HG03460 (cell line): ENCODE measurements around the gene CCDC187.

ENCODE experiments used
- ATAC-seq: cut with Tn5 transposase; IDR thresholded peaks from one replicate; pipeline ENCODE4 v1.9.1; 2021; ENCODE audit not compliant: unreplicated experiment

The CCDC187 gene

DNA sequence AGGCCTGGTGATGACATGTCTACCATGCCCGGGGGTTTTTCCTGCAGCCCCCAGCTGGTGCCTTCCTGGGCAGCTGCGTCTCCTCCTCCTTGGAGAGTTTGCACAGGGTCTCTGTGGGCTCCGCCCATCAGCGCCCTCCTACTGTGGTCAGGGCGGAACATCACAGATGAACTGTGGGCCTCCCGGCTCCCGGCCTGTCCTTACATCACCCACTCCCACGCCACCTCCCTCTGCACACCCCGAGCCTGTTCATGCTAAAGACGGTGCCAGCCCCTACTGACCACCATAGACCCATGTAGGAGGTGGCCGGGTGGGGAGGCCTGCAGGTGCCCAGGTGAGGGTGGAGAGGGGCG lies 36.0 kb upstream of the CCDC187 start:
- no peak for ATAC-seq

- ATAC-seq = no peak
These were observed 35.5 kb upstream of the CCDC187 start for GRCh38 chr9:136339173-136339957.

GRCh38 chr9:136338511-136338910 lies 34.6 kb upstream of the CCDC187 start:
- no peak for ATAC-seq

DNA sequence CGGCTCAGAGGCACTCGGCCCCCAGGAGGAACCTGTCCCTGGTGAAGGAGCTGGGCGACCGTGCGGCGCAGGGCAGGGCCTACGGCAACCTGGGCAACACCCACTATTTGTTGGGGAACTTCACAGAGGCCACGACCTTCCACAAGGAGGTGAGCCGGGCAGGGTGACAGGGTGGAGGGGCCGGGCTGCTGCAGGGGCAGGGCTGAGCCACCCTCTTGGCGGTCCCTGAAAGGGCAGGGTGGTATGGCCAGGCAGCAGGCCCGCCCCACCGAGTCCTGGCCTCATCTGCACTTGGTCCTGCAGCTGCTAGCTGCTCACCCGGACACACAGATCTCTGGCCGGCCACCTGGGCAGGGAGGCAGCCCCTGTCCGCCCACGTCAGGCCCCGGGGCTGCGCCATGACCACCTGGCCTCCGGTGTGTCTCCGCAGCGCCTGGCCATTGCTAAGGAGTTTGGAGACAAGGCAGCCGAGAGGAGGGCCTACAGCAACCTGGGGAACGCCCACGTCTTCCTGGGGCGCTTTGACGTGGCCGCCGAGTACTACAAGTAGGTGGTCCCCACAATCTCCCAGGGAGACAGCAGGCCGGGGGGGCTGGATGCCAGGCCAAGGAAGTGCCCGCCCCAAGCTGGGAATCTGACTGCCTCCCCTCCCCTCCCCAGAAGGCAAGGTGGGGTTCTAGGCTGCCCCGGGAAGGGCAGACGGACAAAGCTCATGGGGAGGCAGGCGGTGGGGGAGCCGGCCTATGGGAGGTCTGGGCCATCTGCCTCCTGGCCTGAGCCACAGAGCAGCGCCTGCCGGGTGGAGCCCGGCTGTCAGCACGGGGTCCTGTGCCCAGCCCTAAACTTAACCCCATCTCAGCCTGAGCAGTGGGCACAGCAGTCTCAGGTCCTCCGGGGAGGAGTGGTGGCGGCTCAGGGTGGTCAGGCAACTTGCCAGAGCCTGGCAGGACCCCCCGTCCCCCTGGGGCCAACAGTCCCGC lies 33.8 kb upstream of the CCDC187 start:
- ATAC-seq = no peak

GRCh38 chr9:136336881-136337280 lies 33.0 kb upstream of the CCDC187 start:
- no peak for ATAC-seq

DNA sequence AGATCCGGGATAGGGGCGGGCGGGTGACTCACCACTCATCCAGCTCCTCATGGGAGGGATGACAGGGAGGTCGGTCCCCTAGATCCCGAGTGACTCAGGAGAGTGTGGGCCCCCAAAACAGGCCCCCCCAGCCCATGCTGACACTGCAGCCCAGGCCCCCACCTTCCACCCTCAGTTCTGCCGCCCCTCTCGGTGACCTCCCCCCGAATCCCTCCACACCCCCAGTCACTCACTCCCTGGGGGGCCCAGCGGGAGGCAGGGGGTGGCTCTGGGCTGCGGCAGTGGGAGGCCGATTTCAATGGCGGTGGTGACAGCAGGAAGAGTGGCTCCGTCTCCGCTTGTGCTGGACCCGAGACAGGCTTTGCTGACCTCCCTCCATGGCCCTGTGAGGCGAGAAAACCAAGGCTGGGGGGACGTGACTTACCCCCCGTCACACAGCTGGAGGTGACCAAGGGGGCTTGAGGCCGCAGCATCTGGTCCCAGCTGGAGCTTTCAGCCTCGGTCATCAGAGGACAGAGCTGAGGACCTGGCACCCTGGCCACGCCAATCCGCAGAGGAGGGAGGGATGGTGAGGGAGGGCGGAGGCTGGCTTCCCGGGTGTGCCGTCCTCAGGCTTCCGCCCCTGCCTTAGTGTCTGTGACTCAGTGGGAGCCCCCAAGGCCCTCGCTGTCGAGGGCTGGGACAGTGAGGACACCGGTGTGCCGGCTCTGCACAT lies 32.4 kb upstream of the CCDC187 start:
- no peak for ATAC-seq

GRCh38 chr9:136335296-136336155 lies 31.6 kb upstream of the CCDC187 start:
- no peak for ATAC-seq

DNA sequence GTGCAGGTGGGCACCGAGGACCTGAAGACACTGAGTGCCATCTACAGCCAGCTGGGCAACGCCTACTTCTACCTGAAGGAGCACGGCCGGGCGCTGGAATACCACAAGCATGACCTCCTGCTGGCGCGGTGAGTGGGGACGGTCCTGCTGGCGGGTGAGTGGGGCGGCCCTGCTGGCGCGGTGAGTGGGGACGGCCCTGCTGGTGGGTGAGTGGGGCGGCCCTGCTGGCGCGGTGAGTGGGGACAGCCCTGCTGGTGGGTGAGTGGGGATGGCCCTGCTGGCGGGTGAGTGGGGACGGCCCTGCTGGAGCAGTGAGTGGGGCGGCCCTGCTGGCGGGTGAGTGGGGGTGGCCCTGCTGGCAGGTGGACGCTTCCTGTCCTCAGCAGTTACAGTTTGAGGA lies 30.6 kb upstream of the CCDC187 start:
- ATAC-seq = no peak

- no peak for ATAC-seq
These were observed 29.6 kb upstream of the CCDC187 start for GRCh38 chr9:136333486-136333885.

DNA sequence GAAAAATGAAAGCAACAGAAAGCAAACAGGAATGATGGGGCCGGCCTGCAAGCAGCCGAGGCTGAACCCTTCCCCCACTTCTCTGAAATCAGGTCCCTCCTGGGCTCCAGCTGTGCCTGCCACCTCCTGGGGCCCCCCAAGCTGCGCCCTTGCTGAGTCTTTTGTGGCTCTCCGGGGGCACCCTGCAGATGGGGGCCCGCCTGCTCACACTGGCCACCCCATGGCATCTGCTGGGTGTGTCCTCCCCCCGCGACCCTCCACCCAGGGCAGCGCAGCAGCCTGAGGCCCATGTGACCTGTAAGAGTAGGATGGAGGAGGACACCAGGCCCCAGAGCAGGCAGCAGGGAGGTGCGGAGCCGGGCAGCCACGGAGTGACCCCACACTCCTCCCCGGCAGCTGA lies 29.2 kb upstream of the CCDC187 start:
- ATAC-seq = no peak

DNA sequence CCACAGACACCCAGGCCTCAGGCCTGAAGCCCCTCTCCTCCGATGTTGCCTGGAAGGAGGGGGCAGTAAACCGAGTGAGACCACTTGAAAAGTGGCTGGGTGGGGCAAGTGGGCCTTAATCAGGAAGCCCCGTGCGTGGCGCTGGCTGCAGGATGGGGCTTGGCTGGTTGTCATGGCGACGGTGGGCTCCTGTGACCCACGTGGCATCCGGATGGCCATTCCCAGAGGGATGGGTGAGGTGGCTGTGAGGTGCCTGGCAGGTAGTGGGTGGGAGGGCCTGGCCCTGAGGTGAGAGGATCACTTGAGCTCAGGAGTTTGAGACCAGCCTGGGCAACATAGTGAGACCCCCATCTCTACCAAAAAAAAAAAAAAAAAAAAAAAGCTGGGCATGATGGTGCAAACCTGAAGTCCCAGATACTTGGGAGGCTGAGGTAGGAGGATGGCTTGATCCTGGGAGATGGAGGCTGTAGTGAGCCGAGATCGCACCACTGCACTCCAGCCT lies 28.6 kb upstream of the CCDC187 start:
- no peak for ATAC-seq

DNA sequence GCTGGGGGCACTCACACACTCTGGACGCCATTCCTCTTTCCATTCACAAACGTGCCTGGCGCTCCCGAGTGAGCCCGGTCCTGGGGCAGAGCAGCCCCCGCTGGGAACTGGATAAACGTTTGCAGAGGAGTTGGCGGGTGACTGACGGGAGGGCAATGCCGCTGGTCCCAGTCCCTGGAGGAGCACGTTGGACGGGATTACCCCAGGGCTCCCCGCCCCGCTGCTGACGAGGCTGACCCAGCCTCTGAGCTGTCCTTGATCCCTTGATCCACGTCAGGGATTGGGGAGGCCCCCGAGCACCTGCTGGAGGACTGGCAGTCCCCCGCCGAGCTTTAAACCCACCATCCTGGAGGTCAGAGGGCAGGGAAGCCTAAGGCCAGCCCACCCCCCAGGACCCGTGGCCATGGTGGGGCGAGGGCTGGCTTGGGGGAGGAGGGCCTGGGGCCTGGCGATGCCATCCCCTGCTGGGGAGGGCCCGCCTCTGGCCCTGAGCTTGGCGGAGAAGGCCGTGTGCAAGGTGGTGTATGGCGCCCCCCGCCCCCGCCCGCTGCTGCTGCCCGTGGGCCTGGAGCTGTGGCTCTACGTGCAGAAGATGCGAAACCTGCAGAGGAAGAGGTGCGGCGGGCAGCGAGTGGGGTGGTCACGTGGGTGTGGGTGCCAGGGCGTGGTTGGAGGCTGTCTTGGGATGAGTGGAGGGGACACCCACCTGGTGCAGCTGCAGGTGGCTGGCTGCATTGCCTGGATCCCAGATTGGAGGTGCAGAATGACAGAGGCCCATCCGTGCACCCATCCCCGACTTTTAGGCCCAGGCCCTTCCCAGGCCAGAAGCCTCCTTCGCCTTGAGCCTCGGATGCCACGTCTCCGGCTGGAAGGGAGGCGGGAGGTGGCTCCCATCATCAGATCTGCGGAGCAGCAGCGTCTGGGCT lies 27.9 kb upstream of the CCDC187 start:
- no peak for ATAC-seq

DNA sequence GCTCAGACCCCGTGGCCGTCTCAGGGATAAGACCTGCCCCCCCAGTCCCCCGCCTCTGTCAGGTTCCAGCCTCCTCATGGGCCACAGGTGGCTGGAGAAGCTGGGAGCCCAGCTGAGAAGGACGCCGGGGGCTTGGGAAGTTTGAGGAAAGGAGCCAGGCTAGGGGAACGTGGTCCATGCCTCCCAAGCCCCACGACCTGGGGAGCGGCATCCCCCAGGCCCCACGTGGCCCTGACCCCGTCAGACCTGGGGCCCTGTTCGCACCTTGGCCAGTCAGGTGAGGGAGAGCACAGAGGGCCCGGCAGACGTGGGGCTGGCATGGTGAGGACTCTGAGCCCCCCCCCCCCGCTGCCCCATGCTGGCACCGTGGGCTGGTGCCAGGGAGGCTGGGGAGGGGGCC lies 27.1 kb upstream of the CCDC187 start:
- no peak for ATAC-seq

- no peak for ATAC-seq
These were observed 26.6 kb upstream of the CCDC187 start for GRCh38 chr9:136330406-136330990.

- ATAC-seq = no peak
These were observed 25.9 kb upstream of the CCDC187 start for GRCh38 chr9:136329636-136330405.

DNA sequence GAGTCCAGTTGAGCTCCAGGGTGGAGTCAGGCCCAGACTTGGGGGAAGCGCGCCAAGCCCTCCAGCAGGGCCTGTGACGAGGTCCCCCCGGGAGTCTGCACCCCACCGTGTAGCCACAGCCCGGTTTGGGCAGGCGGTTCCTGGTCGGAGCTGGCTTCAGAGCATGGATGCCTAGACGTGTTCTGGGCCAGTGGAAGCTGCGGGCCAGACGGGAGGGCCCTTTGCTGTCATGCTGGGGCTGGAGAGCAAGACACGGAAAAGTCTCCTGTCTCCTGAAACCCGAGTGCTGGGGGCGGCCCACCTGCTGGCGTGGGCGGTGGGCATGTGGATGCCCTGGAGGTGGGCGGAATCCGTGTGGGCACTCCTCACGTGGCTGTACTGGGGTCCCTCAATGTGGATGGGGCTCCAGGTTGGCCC lies 25.3 kb upstream of the CCDC187 start:
- no peak for ATAC-seq

DNA sequence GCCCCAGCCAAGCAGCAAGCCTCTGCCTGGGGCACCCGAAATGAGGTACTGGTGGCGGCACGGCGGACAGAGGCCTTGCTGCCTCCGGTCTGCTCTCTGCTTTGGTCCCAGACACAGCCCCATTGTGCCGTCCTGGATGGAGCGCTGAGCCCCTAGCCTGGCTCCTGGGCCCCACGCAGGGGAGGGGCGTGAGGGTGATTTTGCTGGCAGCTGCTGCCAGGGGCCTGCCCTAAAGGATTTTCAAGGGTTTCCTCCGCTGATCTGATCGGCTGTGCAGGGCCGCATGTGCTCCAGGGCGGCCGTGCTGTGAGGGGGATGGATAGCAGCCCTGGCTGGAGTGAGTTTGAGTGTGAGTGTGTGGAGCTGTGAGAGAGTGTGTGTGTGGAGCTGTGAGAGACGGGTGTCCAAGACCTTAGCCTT lies 24.7 kb upstream of the CCDC187 start:
- ATAC-seq = no peak

DNA sequence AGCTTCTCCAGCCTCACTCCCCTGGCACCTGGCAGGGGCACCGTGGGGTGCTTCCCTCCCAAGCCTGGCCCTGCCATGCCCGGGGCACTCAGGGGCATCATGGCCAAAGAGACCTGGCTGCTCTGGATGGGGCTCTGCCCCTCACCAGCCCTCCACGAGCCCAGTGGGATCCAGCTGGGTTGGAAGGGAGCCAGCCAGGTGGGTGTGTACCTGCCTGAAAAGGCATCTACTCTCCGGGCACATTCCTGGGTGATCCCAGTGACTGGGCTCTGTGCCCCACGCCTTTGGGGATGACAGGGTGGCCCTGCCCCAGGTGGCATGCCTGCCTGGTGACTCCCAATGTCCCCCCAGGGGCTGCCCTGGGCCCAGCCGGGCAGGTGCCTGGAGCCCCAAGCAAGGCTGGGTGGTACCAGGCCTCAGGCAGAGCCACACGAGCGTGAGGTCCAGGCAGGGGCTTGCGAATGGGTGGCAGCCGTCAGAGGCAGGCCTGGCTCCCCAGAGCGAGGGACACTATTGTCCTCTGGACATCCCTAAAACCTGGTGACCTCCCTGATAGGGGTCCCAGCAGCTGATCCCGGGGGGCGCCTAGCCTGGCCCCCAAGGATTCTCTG lies 24.2 kb upstream of the CCDC187 start:
- ATAC-seq = no peak
